Gastroesophageal sphincter (tissue), 4 donors: Measurements from ENCODE around the gene MAT1A. TPM values are rescaled to one million over a fixed set of nuclear protein-coding genes. Genes with fewer than 3 reads are reported as not detected.

Experiments used
- ATAC-seq: fragments of 150-250 bp; one replicate; pipeline ENCODE4 v1.9.1; 2016; ENCODE audit warnings: mild to moderate bottlenecking, moderate library complexity
- H3K27ac ChIP-seq, 4 donors: fragments of 200-600 bp; sonication (generic) in 3 of 4; 1 replicate in 3 of 4; 2 replicates in 1 of 4; pipeline ENCODE4 v1.5.1; 2016 to 2019
- H3K27me3 ChIP-seq: fragments of 200-600 bp; sonication (generic); one replicate; pipeline ENCODE4 v1.5.1; 2019
- H3K36me3 ChIP-seq, 2 donors: fragments of 200-600 bp; sonication (generic); one replicate each; pipeline ENCODE4 v1.5.1; 2019; ENCODE audit warnings: control low read depth in 1 of 2
- H3K4me1 ChIP-seq, 3 donors: fragments of 200-600 bp; sonication (generic); 1 replicate in 2 of 3; 2 replicates in 1 of 3; pipeline ENCODE4 v1.5.1; 2016 to 2019; ENCODE audit warnings: control low read depth in 2 of 3
- H3K4me3 ChIP-seq, 2 donors: fragments of 200-600 bp; sonication (generic); one replicate each; pipeline ENCODE4 v1.5.1; 2019; ENCODE audit warnings: mild to moderate bottlenecking in 1 of 2, moderate library complexity in 1 of 2
- H3K9me3 ChIP-seq, 3 donors: fragments of 200-600 bp; sonication (generic); one replicate each; pipeline ENCODE4 v1.5.1; 2017 to 2019; ENCODE audit warnings: control low read depth in 2 of 3
- CTCF ChIP-seq, 4 experiments: fragments of 200-600 bp in 2 of 4; fragments of 450-650 bp in 2 of 4; sonication (generic) in 1 of 4; IDR thresholded peaks; one replicate each; pipeline ENCODE4 v1.5.1; 2017 to 2019; ENCODE audit warnings: antibody characterized with exemption in 4 of 4, mild to moderate bottlenecking in 2 of 4, moderate library complexity in 2 of 4
- EP300 ChIP-seq: sonication (generic); formaldehyde crosslinking; IDR thresholded peaks from one replicate; pipeline ENCODE4 v1.6.1; 2017; ENCODE audit warnings: antibody characterized with exemption, mild to moderate bottlenecking
- POLR2A ChIP-seq, 2 donors: fragments of 450-650 bp; IDR thresholded peaks; one replicate each; pipeline ENCODE4 v1.6.1; 2017; ENCODE audit warnings: antibody characterized with exemption in 2 of 2, mild to moderate bottlenecking in 2 of 2, moderate library complexity in 1 of 2
- POLR2AphosphoS5 ChIP-seq: sonication (generic); formaldehyde crosslinking; IDR thresholded peaks from one replicate; pipeline ENCODE4 v1.6.1; 2017; ENCODE audit warnings: antibody characterized with exemption
- WGBS, 2 donors: methylation state at CpG; one replicate each; pipeline ENCODE4 v1.1.5; 2018; ENCODE audit warnings: low coverage in 1 of 2; 5-methylcytosine and 5-hydroxymethylcytosine counted together
- total RNA-seq, 4 donors: library from RNA; depleted of rRNA; stranded (reverse); fragments of >200 nt; gene quantifications; one replicate each; pipeline ENCODE4 v1.1.0, GENCODE V29; 2016

Gene MAT1A
- total RNA-seq, 4 donors from 2014 or later: not detected

GRCh38 chr10:80276335-80276734 lies 13.1 kb downstream of the MAT1A start:
- no peak overlapping the region for H3K27ac ChIP-seq
- H3K9me3 ChIP-seq: no peaks in the 10 kb centered on the region
- no peaks in the 10 kb centered on the region for H3K36me3 ChIP-seq
- WGBS, 2 donors: 80% methylated on average over 2 of the region's 16 CpGs; no CpG with 5 or more reads in 1 of the 2 donors
- no peak for TF ChIP-seq POLR2AphosphoS5
- no peaks in the 10 kb centered on the region for H3K4me1 ChIP-seq
- no peak for ATAC-seq
- no peak overlapping the region for H3K4me3 ChIP-seq
- no peaks in the 10 kb centered on the region for H3K27me3 ChIP-seq

- 45 to 100% methylated on average over 3 to 4 of the region's 7 CpGs for WGBS, 2 donors
- no peak for TF ChIP-seq POLR2A (IDR thresholded peaks at IDR 0.05)
- no peak for TF ChIP-seq POLR2AphosphoS5
- TF ChIP-seq EP300: no peak
- no peak for TF ChIP-seq CTCF (IDR thresholded peaks at IDR 0.05)
Measured at GRCh38 chr10:80275756-80276155, 13.7 kb downstream of the MAT1A start.

GRCh38 chr10:80275135-80275498 lies 14.3 kb downstream of the MAT1A start:
- H3K27ac ChIP-seq: no peak overlapping the region
- H3K27me3 ChIP-seq: no peaks in the 10 kb centered on the region
- no peak for TF ChIP-seq POLR2AphosphoS5
- TF ChIP-seq CTCF (IDR thresholded peaks at IDR 0.05): no peak
- no peak for TF ChIP-seq EP300
- no peak for TF ChIP-seq POLR2A (IDR thresholded peaks at IDR 0.05)
- no peaks in the 10 kb centered on the region for H3K36me3 ChIP-seq
- 100% methylated on average over 1 of the region's 3 CpGs; no CpG with 5 or more reads in 1 of the 2 donors for WGBS, 2 donors
- H3K4me1 ChIP-seq: no peaks in the 10 kb centered on the region
- H3K9me3 ChIP-seq: no peaks in the 10 kb centered on the region
- ATAC-seq: no peak
- no peak overlapping the region for H3K4me3 ChIP-seq

More at GRCh38 chr10:80275756-80276155, 13.7 kb downstream of the MAT1A start:
- no peaks in the 10 kb centered on the region for H3K36me3 ChIP-seq
- no peak overlapping the region for H3K27ac ChIP-seq
- no peaks in the 10 kb centered on the region for H3K27me3 ChIP-seq
- H3K4me1 ChIP-seq: no peaks in the 10 kb centered on the region
- ATAC-seq: no peak
- no peak overlapping the region for H3K4me3 ChIP-seq
- H3K9me3 ChIP-seq: no peaks in the 10 kb centered on the region

- Histone ChIP-seq H3K27ac (no peak overlapping the region), H3K36me3 (no peaks in the 10 kb centered on the region), H3K27me3 (no peaks in the 10 kb centered on the region), H3K4me1 (no peaks in the 10 kb centered on the region), H3K9me3 (no peaks in the 10 kb centered on the region), H3K4me3 (no peak overlapping the region)
- 86 to 87% methylated on average over 7 to 14 of the region's 18 CpGs for WGBS, 2 donors
- no peak for ATAC-seq
- TF ChIP-seq CTCF (IDR thresholded peaks at IDR 0.05): no peak
- TF ChIP-seq EP300: no peak
- no peak for TF ChIP-seq POLR2A (IDR thresholded peaks at IDR 0.05)
- TF ChIP-seq POLR2AphosphoS5: no peak
Measured at GRCh38 chr10:80274396-80275134, 14.9 kb downstream of the MAT1A start.

- 83 to 95% methylated on average over 4 to 11 of the region's 14 CpGs for WGBS, 2 donors
- no peaks in the 10 kb centered on the region for H3K27me3 ChIP-seq
- no peaks in the 10 kb centered on the region for H3K4me1 ChIP-seq
- no peaks in the 10 kb centered on the region for H3K36me3 ChIP-seq
- no peaks in the 10 kb centered on the region for H3K9me3 ChIP-seq
- no peak for ATAC-seq
- H3K4me3 ChIP-seq: no peak overlapping the region
- no peak overlapping the region for H3K27ac ChIP-seq
- TF ChIP-seq POLR2A (IDR thresholded peaks at IDR 0.05): no peak
- no peak for TF ChIP-seq CTCF (IDR thresholded peaks at IDR 0.05)
- TF ChIP-seq EP300: no peak
- TF ChIP-seq POLR2AphosphoS5: no peak
Measured at GRCh38 chr10:80273523-80274170, 15.8 kb downstream of the MAT1A start.
